GM10248 (cell line): ENCODE measurements around the gene PTPRF.

Source experiments
- CTCF ChIA-PET: fragments of 300-600 bp; sonication (Branson Sonifier 250); formaldehyde crosslinking; extraction: SDS; loops from one replicate; lab custom pipeline; 2021; ENCODE audit warnings: antibody characterized with exemption; lab: Yijun Ruan, JAX
- POLR2A ChIA-PET: fragments of 350-650 bp; sonication (Branson Sonifier 250); formaldehyde crosslinking; extraction: SDS; loops from one replicate; lab custom pipeline; 2020; ENCODE audit warnings: antibody characterized with exemption; lab: Yijun Ruan, JAX
- DNase-seq: peaks from one replicate; pipeline ENCODE4 v3.0.0; 2012; ENCODE audit errors: extremely low spot score
- CTCF ChIP-seq: IDR thresholded peaks from 2 replicates; pipeline ENCODE4 v1.5.1; 2012; ENCODE audit warnings: mild to moderate bottlenecking, low read depth; ENCODE audit errors: extremely low read depth, missing control alignments, control extremely low read depth

PTPRF gene

GRCh38 chr1:43648876-43649477 lies 118.3 kb downstream of the PTPRF start:
- TF ChIP-seq CTCF, result no peak
- no peak for DNase-seq
- ChIA-PET CTCF (interaction anchor here (1.3 to 6.6 kb wide), 8 partner anchors 10 to 358 kb away, joined by 3 to 54 read pairs (median 6); partner anchors contain the start of genes ARTN and IPO13), POLR2A (interaction anchor here (1.1 to 1.6 kb wide), 3 partner anchors 13 to 60 kb away, joined by 3 to 9 read pairs (median 4); no protein-coding TSS in a partner anchor)

GRCh38 chr1:43650310-43651085 lies 119.8 kb downstream of the PTPRF start:
- TF ChIP-seq CTCF, result no peak
- ChIA-PET CTCF (interaction anchor here (0.7 to 6.6 kb wide), 13 partner anchors 9 to 423 kb away, joined by 3 to 54 read pairs (median 5); partner anchors contain the start of genes ARTN and IPO13), POLR2A (interaction anchor here (0.5 to 1.6 kb wide), 24 partner anchors 9 to 1071 kb away, joined by 3 to 10 read pairs (median 4); partner anchors contain the start of genes DPH2, ELOVL1, HYI and IPO13)
- DNase-seq, result peak; percentile 100

GRCh38 chr1:43651188-43651587 lies 120.5 kb downstream of the PTPRF start:
- TF ChIP-seq CTCF, result no peak
- CTCF ChIA-PET, result interaction anchor here (0.9 to 6.6 kb wide), 9 partner anchors 13 to 424 kb away, joined by 3 to 54 read pairs (median 4); partner anchors contain the start of genes ARTN and IPO13
- POLR2A ChIA-PET, result interaction anchor here (0.5 to 1.6 kb wide), 11 partner anchors 8 to 561 kb away, joined by 3 to 10 read pairs (median 4); partner anchors contain the start of genes IPO13 and ST3GAL3
- DNase-seq, result no peak

- CTCF ChIA-PET, result interaction anchor here (0.9 to 6.6 kb wide), 7 partner anchors 8 to 425 kb away, joined by 3 to 54 read pairs (median 4); partner anchors contain the start of gene ARTN
- DNase-seq, result no peak
- TF ChIP-seq CTCF, result no peak
- POLR2A ChIA-PET, result interaction anchor here (0.6 kb wide), 2 partner anchors 54 to 561 kb away, joined by 3 read pairs; no protein-coding TSS in a partner anchor
Measured at GRCh38 chr1:43651902-43652301, 121.2 kb downstream of the PTPRF start.

GRCh38 chr1:43653339-43653738 lies 122.7 kb downstream of the PTPRF start:
- POLR2A ChIA-PET, result no interaction called here

More at GRCh38 chr1:43653339-43653738, 122.7 kb downstream of the PTPRF start:
- TF ChIP-seq CTCF, result peak; percentile 29
- CTCF ChIA-PET, result interaction anchor here (0.9 to 6.6 kb wide), 10 partner anchors 8 to 426 kb away, joined by 3 to 54 read pairs (median 3); partner anchors contain the start of gene ARTN
- no peak for DNase-seq
